HS-27A (cell line): ENCODE data around the gene CMTM5.
"Not testable (repeated sequence)": the region's sequence is repeated elsewhere in the genome, so short reads cannot be mapped to it uniquely, and the experiment has no call there.

Experiments
- DNase-seq: peaks from one replicate; pipeline ENCODE4 v3.0.0-alpha.2; 2012; ENCODE audit warnings: low read depth, missing footprints

CMTM5 gene

GRCh38 chr14:23414906-23415820 is 38.3 kb downstream of the CMTM5 start:
- no peak for DNase-seq

- no peak for DNase-seq
Measured at GRCh38 chr14:23415821-23416778, 39.3 kb downstream of the CMTM5 start.

- no peak for DNase-seq
Measured at GRCh38 chr14:23416801-23417200, 40.0 kb downstream of the CMTM5 start.

- DNase-seq = not testable (repeated sequence)
Measured at GRCh38 chr14:23417269-23417668, 40.4 kb downstream of the CMTM5 start.

- no peak for DNase-seq
Measured at GRCh38 chr14:23418021-23418420, 41.2 kb downstream of the CMTM5 start.

GRCh38 chr14:23419646-23420045 is 42.8 kb downstream of the CMTM5 start:
- not testable (repeated sequence) for DNase-seq

GRCh38 chr14:23421594-23421993 is 44.7 kb downstream of the CMTM5 start:
- no peak for DNase-seq

- no peak for DNase-seq
Measured at GRCh38 chr14:23423657-23424056, 46.8 kb downstream of the CMTM5 start.

GRCh38 chr14:23425169-23425568 is 48.3 kb downstream of the CMTM5 start:
- DNase-seq = no peak

- DNase-seq = not testable (repeated sequence)
Measured at GRCh38 chr14:23425798-23426197, 49.0 kb downstream of the CMTM5 start.

- DNase-seq = no peak
Measured at GRCh38 chr14:23428686-23429495, 52.0 kb downstream of the CMTM5 start.
